ENCODE measurements around the gene TEDDM1.

TEDDM1 gene

DNA sequence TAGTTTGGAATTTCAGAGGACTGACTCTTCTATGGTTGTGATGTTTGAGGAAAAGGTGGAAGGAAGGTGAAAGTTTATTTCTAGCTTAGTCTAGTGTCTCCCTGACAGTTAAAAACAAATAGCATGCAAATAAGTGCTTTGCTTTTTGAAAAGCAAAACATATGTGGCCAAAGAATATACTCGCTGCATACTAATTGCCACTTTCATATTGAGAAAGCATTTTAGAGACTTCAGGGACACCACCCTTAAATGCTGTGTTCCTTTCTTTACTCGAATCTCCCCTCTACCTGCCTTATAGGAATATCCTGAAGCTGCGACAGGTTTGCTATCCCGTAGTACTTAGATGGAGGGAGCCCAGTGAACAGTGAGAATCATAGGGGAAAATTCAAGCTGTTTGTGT, 32.1 kb downstream of the TEDDM1 start:
- DNase-seq (ENCODE audit: low read depth) = no peak

GRCh38 chr1:182367926-182368325, 32.5 kb downstream of the TEDDM1 start:
- no peak for TF ChIP-seq CTCF (conservative IDR thresholded peaks at IDR 0.05; ENCODE audit: low read length)
- DNase-seq (ENCODE audit: low read depth) = peak; percentile 21
- H3K4me3 ChIP-seq (ENCODE audit: low read length) = no peak overlapping the region

More for the DNA sequence above, 32.1 kb downstream of the TEDDM1 start:
- no peak for TF ChIP-seq CTCF (conservative IDR thresholded peaks at IDR 0.05; ENCODE audit: low read length)
- H3K4me3 ChIP-seq (ENCODE audit: low read length) = no peak overlapping the region

- no peak for TF ChIP-seq CTCF (conservative IDR thresholded peaks at IDR 0.05; ENCODE audit: low read length)
Measured at GRCh38 chr1:182366596-182366995, 33.9 kb downstream of the TEDDM1 start.

GRCh38 chr1:182359645-182360044, 40.8 kb downstream of the TEDDM1 start:
- DNase-seq (ENCODE audit: low read depth) = no peak
- TF ChIP-seq CTCF (conservative IDR thresholded peaks at IDR 0.05; ENCODE audit: low read length) = no peak

More at GRCh38 chr1:182366596-182366995, 33.9 kb downstream of the TEDDM1 start:
- no peak overlapping the region for H3K4me3 ChIP-seq (ENCODE audit: low read length)
- peak; percentile 31 for DNase-seq (ENCODE audit: low read depth)

GRCh38 chr1:182357913-182358312, 42.6 kb downstream of the TEDDM1 start:
- no peak for TF ChIP-seq CTCF (conservative IDR thresholded peaks at IDR 0.05; ENCODE audit: low read length)
- DNase-seq (ENCODE audit: low read depth) = no peak
- H3K4me3 ChIP-seq (ENCODE audit: low read length) = no peak overlapping the region

More at GRCh38 chr1:182359645-182360044, 40.8 kb downstream of the TEDDM1 start:
- no peak overlapping the region for H3K4me3 ChIP-seq (ENCODE audit: low read length)

- no peak for DNase-seq (ENCODE audit: low read depth)
- TF ChIP-seq CTCF (conservative IDR thresholded peaks at IDR 0.05; ENCODE audit: low read length) = no peak
- H3K4me3 ChIP-seq (ENCODE audit: low read length) = no peak overlapping the region
Measured at GRCh38 chr1:182357171-182357570, 43.3 kb downstream of the TEDDM1 start.

GRCh38 chr1:182355723-182356098, 44.8 kb downstream of the TEDDM1 start:
- no peak overlapping the region for H3K4me3 ChIP-seq (ENCODE audit: low read length)
- no peak for TF ChIP-seq CTCF (conservative IDR thresholded peaks at IDR 0.05; ENCODE audit: low read length)
- no peak for DNase-seq (ENCODE audit: low read depth)

All from AG10803 (cell line).